Uterus (tissue), 4 donors: ENCODE measurements around the gene BMPR1A. TPM values are rescaled to one million over a fixed set of nuclear protein-coding genes. Genes with fewer than 3 reads are reported as not detected.

Source experiments
- DNase-seq, 2 donors: peaks; one replicate each; pipeline ENCODE4 v3.0.0-alpha.2; 2019 to 2020
- H3K27ac ChIP-seq, 2 donors: fragments of 200-600 bp; sonication (generic); 1 replicate in 1 of 2; 2 replicates in 1 of 2; pipeline ENCODE4 v1.5.1; 2016 to 2018
- H3K27me3 ChIP-seq, 2 donors: fragments of 200-600 bp; sonication (generic); one replicate each; pipeline ENCODE4 v1.5.1; 2018 to 2019; ENCODE audit warnings: control low read depth in 1 of 2
- H3K36me3 ChIP-seq, 2 donors: fragments of 200-600 bp; sonication (generic); one replicate each; pipeline ENCODE4 v1.5.1; 2019; ENCODE audit warnings: control low read depth in 1 of 2
- H3K4me1 ChIP-seq, 2 donors: fragments of 200-600 bp; sonication (generic); one replicate each; pipeline ENCODE4 v1.5.1; 2018 to 2019; ENCODE audit warnings: control low read depth in 1 of 2
- H3K4me3 ChIP-seq, 2 donors: fragments of 200-600 bp; sonication (generic); 1 replicate in 1 of 2; 2 replicates in 1 of 2; pipeline ENCODE4 v1.5.1; 2018 to 2019; ENCODE audit warnings: mild to moderate bottlenecking in 1 of 2
- H3K9me3 ChIP-seq, 2 donors: fragments of 200-600 bp; sonication (generic); one replicate each; pipeline ENCODE4 v1.5.1; 2019; ENCODE audit warnings: control low read depth in 1 of 2
- POLR2A ChIP-seq, 2 donors: fragments of 450-650 bp; IDR thresholded peaks; one replicate each; pipeline ENCODE4 v1.6.1; 2016; ENCODE audit warnings: antibody characterized with exemption in 2 of 2, mild to moderate bottlenecking in 1 of 2, moderate library complexity in 1 of 2
- intact Hi-C: fragments of 100-400 bp; cut with DNase I; formaldehyde crosslinking; loops from one replicate; pipeline ENCODE4 v1.15.1; 2023; ENCODE audit warnings: low total_unique reads
- total RNA-seq, 4 donors: library from RNA; depleted of rRNA in 3 of 4; stranded (reverse); fragments of >200 nt in 3 of 4; gene quantifications; one replicate each; pipeline versions ENCODE4 v1.1.0 to v1.2.4, GENCODE V29; 2014 to 2023
- TF ChIP-seq, protein P1 (sequence below), 4 experiments: fragments of 200-600 bp in 2 of 4; fragments of 450-650 bp in 2 of 4; sonication (generic) in 2 of 4; IDR thresholded peaks; one replicate each; pipeline ENCODE4 v1.5.1; 2016 to 2019; ENCODE audit warnings: antibody characterized with exemption in 4 of 4, mild to moderate bottlenecking in 2 of 4, moderate library complexity in 1 of 4
- donor health status: DM: yes; HTN: yes; CAD: no.

BMPR1A gene
- total RNA-seq, 4 donors from 2014 or later: 27.4 to 175 (median 69.2) TPM

DNA sequence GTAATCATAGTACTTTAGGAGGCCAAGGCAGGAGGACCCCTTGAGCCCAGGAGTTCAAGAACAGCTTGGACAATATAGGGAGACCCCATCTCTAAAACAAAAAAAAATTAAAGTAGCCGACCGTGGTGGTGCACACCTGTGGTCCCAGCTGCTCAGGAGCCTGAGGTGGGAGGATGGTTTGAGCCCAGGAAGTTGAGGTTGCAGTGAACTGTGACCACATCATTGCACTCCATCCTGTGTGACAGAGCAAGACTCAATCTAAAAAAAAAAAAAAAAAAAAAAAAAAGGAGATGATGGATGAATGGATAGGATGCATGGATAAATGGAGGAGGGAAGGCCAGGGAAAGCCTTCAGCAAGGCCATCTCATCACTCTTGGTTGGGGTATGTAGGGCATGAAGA is 33.4 kb upstream of the BMPR1A start:
- H3K4me1 ChIP-seq: no peaks in the 10 kb centered on the region
- no peak for DNase-seq
- H3K9me3 ChIP-seq: no peaks in the 10 kb centered on the region
- intact Hi-C loops: no loop called here
- no peak overlapping the region for H3K4me3 ChIP-seq
- no peak overlapping the region for H3K27ac ChIP-seq
- H3K36me3 ChIP-seq: no peaks in the 10 kb centered on the region
- H3K27me3 ChIP-seq: no peaks in the 10 kb centered on the region
- TF ChIP-seq, protein P1, sequence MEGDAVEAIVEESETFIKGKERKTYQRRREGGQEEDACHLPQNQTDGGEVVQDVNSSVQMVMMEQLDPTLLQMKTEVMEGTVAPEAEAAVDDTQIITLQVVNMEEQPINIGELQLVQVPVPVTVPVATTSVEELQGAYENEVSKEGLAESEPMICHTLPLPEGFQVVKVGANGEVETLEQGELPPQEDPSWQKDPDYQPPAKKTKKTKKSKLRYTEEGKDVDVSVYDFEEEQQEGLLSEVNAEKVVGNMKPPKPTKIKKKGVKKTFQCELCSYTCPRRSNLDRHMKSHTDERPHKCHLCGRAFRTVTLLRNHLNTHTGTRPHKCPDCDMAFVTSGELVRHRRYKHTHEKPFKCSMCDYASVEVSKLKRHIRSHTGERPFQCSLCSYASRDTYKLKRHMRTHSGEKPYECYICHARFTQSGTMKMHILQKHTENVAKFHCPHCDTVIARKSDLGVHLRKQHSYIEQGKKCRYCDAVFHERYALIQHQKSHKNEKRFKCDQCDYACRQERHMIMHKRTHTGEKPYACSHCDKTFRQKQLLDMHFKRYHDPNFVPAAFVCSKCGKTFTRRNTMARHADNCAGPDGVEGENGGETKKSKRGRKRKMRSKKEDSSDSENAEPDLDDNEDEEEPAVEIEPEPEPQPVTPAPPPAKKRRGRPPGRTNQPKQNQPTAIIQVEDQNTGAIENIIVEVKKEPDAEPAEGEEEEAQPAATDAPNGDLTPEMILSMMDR (IDR thresholded peaks at IDR 0.05): no peak
- no peak for TF ChIP-seq POLR2A (IDR thresholded peaks at IDR 0.05)

DNA sequence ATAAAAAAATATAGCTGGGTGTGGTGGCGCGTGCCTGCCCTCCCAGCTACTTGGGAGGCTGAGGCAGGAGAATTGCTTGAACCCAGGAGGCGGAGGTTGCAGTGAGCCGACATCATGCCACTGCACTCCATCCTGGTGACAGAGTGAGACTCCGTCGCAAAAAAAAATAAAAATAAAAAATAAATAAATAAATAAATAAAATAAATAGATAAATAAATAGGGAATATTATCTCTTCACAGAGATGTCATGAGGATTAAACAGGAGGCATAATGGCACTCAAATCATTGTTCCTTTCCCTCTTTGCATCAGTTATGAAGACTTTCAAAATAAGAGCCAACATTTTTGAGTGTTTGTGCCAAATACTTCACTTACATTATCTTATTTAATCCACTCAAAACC is 32.0 kb upstream of the BMPR1A start:
- no peak for DNase-seq
- H3K27ac ChIP-seq: no peak overlapping the region

DNA sequence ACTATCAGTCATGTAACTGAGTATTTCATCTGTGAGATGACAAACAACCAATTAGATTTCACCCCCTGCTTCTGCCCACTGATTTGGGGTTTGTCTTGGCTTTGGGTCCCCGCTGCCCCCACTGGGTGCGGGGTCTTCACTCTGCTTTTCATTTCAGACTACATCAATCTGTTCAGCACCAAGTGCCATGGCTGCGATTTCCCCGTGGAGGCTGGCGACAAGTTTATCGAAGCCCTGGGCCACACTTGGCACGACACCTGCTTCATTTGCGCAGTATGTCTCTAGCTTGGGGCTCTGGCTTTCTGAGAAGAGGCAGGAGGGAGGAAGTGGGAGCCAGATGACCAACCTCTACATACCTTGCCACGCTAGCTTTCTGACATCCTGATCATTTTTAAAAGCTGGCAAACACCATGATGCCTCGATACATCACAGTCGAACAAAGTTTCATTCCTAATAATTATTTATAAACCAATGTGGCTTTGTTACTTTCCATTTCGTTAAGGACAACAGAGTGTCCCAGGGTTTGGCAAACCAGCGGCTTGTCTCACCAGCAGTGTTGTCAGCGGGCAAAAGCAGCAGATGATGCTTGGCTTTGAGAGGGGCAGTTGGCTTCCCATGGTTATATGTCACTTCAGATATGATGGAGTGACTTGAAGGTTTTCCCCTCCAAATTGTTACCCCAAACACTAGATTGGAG is 30.3 kb upstream of the BMPR1A start:
- DNase-seq: no peak
- no peak overlapping the region for H3K27ac ChIP-seq
- H3K36me3 ChIP-seq: no peaks in the 10 kb centered on the region

More for the DNA sequence above, 32.0 kb upstream of the BMPR1A start:
- Histone ChIP-seq H3K36me3 (no peaks in the 10 kb centered on the region), H3K4me3 (no peak overlapping the region), H3K27me3 (no peaks in the 10 kb centered on the region), H3K4me1 (no peaks in the 10 kb centered on the region), H3K9me3 (no peaks in the 10 kb centered on the region)
- TF ChIP-seq, protein P1 (IDR thresholded peaks at IDR 0.05): no peak
- TF ChIP-seq POLR2A (IDR thresholded peaks at IDR 0.05): no peak
- intact Hi-C loops: no loop called here

DNA sequence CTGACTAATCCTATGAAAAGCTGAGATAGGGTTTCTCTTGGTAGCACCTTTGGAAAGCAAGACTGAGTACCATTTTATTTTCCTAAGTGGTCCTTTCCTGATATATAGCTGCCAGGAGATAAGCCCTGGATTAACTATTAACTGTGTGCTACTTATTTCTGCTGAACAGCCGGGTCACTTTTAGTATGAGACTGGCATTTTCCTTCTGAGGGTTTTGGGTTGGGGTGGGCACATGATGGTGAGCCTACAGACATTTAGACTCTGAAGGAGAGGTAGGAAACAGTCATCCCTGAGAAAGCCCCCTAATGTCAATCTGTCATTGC is 29.8 kb upstream of the BMPR1A start:
- Histone ChIP-seq H3K27ac (no peak overlapping the region), H3K9me3 (no peaks in the 10 kb centered on the region), H3K4me3 (no peak overlapping the region), H3K36me3 (no peaks in the 10 kb centered on the region), H3K4me1 (no peaks in the 10 kb centered on the region), H3K27me3 (no peaks in the 10 kb centered on the region)
- intact Hi-C loops: no loop called here
- TF ChIP-seq, protein P1 (IDR thresholded peaks at IDR 0.05): no peak
- no peak for TF ChIP-seq POLR2A (IDR thresholded peaks at IDR 0.05)
- no peak for DNase-seq

More for the DNA sequence above, 30.3 kb upstream of the BMPR1A start:
- intact Hi-C loops: no loop called here
- no peaks in the 10 kb centered on the region for H3K27me3 ChIP-seq
- no peaks in the 10 kb centered on the region for H3K4me1 ChIP-seq
- no peak for TF ChIP-seq POLR2A (IDR thresholded peaks at IDR 0.05)
- H3K4me3 ChIP-seq: no peak overlapping the region
- H3K9me3 ChIP-seq: no peaks in the 10 kb centered on the region

DNA sequence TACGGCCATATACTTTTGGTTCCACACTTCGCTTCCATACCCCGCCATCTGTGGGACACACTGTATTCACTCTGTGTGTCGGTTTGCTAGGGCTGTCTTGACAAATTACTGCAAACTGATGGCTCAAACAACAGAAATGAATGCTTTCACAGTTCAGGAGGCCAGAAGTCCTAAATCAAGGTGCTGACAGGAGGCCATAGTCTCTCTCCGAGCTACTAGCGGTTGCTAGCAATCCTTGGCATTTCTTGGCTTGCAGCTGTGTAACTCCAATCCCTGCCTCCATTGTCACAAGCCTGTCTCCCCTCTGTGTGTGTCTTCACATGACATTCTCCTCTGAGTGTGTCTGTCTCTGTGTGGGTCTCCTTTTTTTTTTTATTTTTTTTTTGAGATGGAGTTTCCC is 28.9 kb upstream of the BMPR1A start:
- Histone ChIP-seq H3K9me3 (no peaks in the 10 kb centered on the region), H3K27ac (no peak overlapping the region), H3K4me1 (no peaks in the 10 kb centered on the region), H3K4me3 (no peak overlapping the region), H3K27me3 (no peaks in the 10 kb centered on the region), H3K36me3 (no peaks in the 10 kb centered on the region)
- DNase-seq: no peak
- TF ChIP-seq, protein P1 (IDR thresholded peaks at IDR 0.05): no peak
- no peak for TF ChIP-seq POLR2A (IDR thresholded peaks at IDR 0.05)
- intact Hi-C loops: no loop called here

DNA sequence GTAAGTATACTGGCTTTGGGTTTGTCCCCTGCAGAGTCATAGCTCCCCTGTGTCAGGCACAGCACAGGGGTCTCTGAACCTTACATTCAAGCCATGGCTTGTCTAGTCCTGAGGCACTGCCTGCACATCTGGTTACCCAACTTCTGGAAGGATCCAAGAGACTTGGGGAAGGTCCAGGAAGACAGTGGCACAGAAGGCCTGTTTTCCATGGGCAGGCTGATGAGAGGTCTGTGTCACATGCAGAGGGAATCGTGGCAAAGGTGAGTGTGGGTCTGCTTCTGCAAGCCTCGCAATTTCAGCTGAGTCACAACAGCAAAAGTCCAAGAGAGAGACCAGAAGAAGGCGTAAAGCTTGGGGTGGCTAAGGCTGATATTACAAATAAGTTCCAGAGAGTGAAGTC is 28.4 kb upstream of the BMPR1A start:
- Histone ChIP-seq H3K27ac (no peak overlapping the region), H3K4me1 (no peaks in the 10 kb centered on the region), H3K9me3 (no peaks in the 10 kb centered on the region), H3K4me3 (no peak overlapping the region), H3K27me3 (no peaks in the 10 kb centered on the region), H3K36me3 (no peaks in the 10 kb centered on the region)
- intact Hi-C loops: no loop called here
- no peak for DNase-seq
- TF ChIP-seq, protein P1 (IDR thresholded peaks at IDR 0.05): no peak
- no peak for TF ChIP-seq POLR2A (IDR thresholded peaks at IDR 0.05)
